H1 (cell line): ENCODE results near the gene GDPD5. TPM values are rescaled to one million over a fixed set of nuclear protein-coding genes. Genes with fewer than 3 reads are reported as not detected.

Experiments
- CTCF ChIA-PET: fragments of 300-600 bp; sonication (Branson Sonifier 250); formaldehyde crosslinking; loops from one replicate; lab custom pipeline; 2021; ENCODE audit not compliant: partially characterized antibody; lab: Charles Lee
- POLR2A ChIA-PET: fragments of 300-600 bp; sonication (Branson Sonifier 250); formaldehyde crosslinking; loops from one replicate; lab custom pipeline; 2021; ENCODE audit warnings: inconsistent platforms; ENCODE audit not compliant: partially characterized antibody; lab: Charles Lee
- DNase-seq, 2 experiments: peaks; one replicate each; pipeline versions ENCODE4 v3.0.0 to v3.0.0-alpha.2; 2010 to 2022; ENCODE audit warnings: low spot score in 2 of 2, low read depth in 1 of 2, mixed read lengths in 1 of 2
- FAIRE-seq: peaks from 2 replicates; lab custom pipeline; 2011; peaks lifted over from hg19 to GRCh38; lab: Jason Lieb, UNC
- H2AFZ ChIP-seq: 2 replicates; pipeline ENCODE4 v1.8.1; 2012; ENCODE audit warnings: low read length, inconsistent platforms
- H2AK5ac ChIP-seq: 2 replicates; pipeline ENCODE4 v1.6.1; 2013; ENCODE audit warnings: low read depth, low read length
- H2BK120ac ChIP-seq: replicated peaks from 2 replicates; pipeline ENCODE3; 2013; ENCODE audit warnings: low read depth, low read length, inconsistent platforms
- H2BK12ac ChIP-seq: 2 replicates; pipeline ENCODE4 v1.6.1; 2013; ENCODE audit warnings: low read depth, low read length
- H2BK15ac ChIP-seq: 2 replicates; pipeline ENCODE4 v1.6.1; 2013; ENCODE audit warnings: low read length
- H2BK20ac ChIP-seq: 2 replicates; pipeline ENCODE4 v1.6.1; 2013; ENCODE audit warnings: low read length
- H2BK5ac ChIP-seq: 2 replicates; pipeline ENCODE4 v1.6.1; 2013; ENCODE audit warnings: low read depth, low read length
- H3K14ac ChIP-seq: 2 replicates; pipeline ENCODE4 v1.6.1; 2013; ENCODE audit warnings: inconsistent platforms; ENCODE audit not compliant: insufficient read length
- H3K18ac ChIP-seq: 2 replicates; pipeline ENCODE4 v1.6.1; 2013; ENCODE audit warnings: low read length; ENCODE audit errors: extremely low read depth
- H3K23ac ChIP-seq: 2 replicates; pipeline ENCODE4 v1.6.1; 2013; ENCODE audit warnings: inconsistent platforms; ENCODE audit not compliant: insufficient read length
- H3K23me2 ChIP-seq: 2 replicates; pipeline ENCODE4 v1.6.1; 2013; ENCODE audit warnings: low read depth, low read length
- H3K27ac ChIP-seq: 2 replicates; pipeline ENCODE4 v1.6.1; 2011; ENCODE audit warnings: low read depth, low read length, inconsistent platforms
- H3K27me3 ChIP-seq, 4 experiments: replicated peaks in 1 of 4; 1 replicate in 1 of 4; 2 replicates in 3 of 4; pipeline versions ENCODE4 v1.6.1 to v1.8.1; 2011 to 2013; ENCODE audit warnings: low read length in 3 of 4, mild to moderate bottlenecking in 3 of 4, inconsistent platforms in 2 of 4, mixed read lengths in 2 of 4, moderate library complexity in 1 of 4; ENCODE audit not compliant: control insufficient read depth in 3 of 4, insufficient read depth in 3 of 4; ENCODE audit errors: extremely low read depth in 1 of 4
- H3K36me3 ChIP-seq, 4 experiments: 2 replicates each; pipeline versions ENCODE4 v1.6.1 to v1.8.1; 2011 to 2013; ENCODE audit warnings: mild to moderate bottlenecking in 4 of 4, low read length in 3 of 4, moderate library complexity in 2 of 4, control low read depth in 1 of 4, inconsistent platforms in 1 of 4; ENCODE audit not compliant: insufficient read depth in 4 of 4, control insufficient read depth in 2 of 4
- H3K4ac ChIP-seq: replicated peaks from 2 replicates; pipeline ENCODE3; 2013; ENCODE audit warnings: low read length, low read depth, mixed read lengths, inconsistent platforms; ENCODE audit not compliant: insufficient read length
- H3K4me1 ChIP-seq, 4 experiments: replicated peaks in 1 of 4; 1 replicate in 1 of 4; 2 replicates in 3 of 4; pipeline versions ENCODE4 v1.6.1 to v1.8.1; 2011 to 2013; ENCODE audit warnings: low read length in 3 of 4, inconsistent platforms in 2 of 4, mixed read lengths in 1 of 4; ENCODE audit not compliant: insufficient read depth in 4 of 4, control insufficient read depth in 3 of 4
- H3K4me2 ChIP-seq, 2 experiments: 2 replicates each; pipeline versions ENCODE4 v1.6.1 to v1.8.1; 2011 to 2013; ENCODE audit warnings: low read depth in 2 of 2, low read length in 2 of 2, control low read depth in 1 of 2, inconsistent platforms in 1 of 2, mild to moderate bottlenecking in 1 of 2; ENCODE audit not compliant: insufficient read depth in 1 of 2
- H3K4me3 ChIP-seq, 4 experiments: fragments of 200-600, 300-600 bp in 1 of 4; sonication (generic), shearing (Covaris generic), sonication (Bioruptor Twin) in 1 of 4; 2 replicates each; pipeline versions ENCODE4 v1.5.1 to v1.8.1; 2011 to 2016; ENCODE audit warnings: low read length in 4 of 4, low read depth in 3 of 4, control low read depth in 2 of 4, inconsistent platforms in 2 of 4, mild to moderate bottlenecking in 2 of 4, mixed read lengths in 1 of 4, moderate library complexity in 1 of 4; ENCODE audit not compliant: insufficient read depth in 2 of 4; ENCODE audit errors: extremely low read depth in 1 of 4
- H3K56ac ChIP-seq: replicated peaks from 2 replicates; pipeline ENCODE3; 2013; ENCODE audit warnings: low read depth, mild to moderate bottlenecking, mixed read lengths, low read length, inconsistent platforms; ENCODE audit not compliant: insufficient read length
- H3K79me1 ChIP-seq: 2 replicates; pipeline ENCODE4 v1.6.1; 2013; ENCODE audit warnings: low read depth, low read length, control low read depth
- H3K79me2 ChIP-seq, 2 experiments: 2 replicates each; pipeline versions ENCODE4 v1.6.1 to v1.8.1; 2012 to 2013; ENCODE audit warnings: low read length in 2 of 2, mild to moderate bottlenecking in 2 of 2, inconsistent platforms in 1 of 2; ENCODE audit not compliant: insufficient read depth in 2 of 2, control insufficient read depth in 1 of 2
- H3K9ac ChIP-seq, 4 experiments: replicated peaks in 1 of 4; 1 replicate in 1 of 4; 2 replicates in 3 of 4; pipeline versions ENCODE4 v1.6.1 to v1.8.1; 2011 to 2013; ENCODE audit warnings: low read depth in 3 of 4, low read length in 3 of 4, control low read depth in 2 of 4, mild to moderate bottlenecking in 2 of 4, moderate library complexity in 2 of 4, inconsistent platforms in 1 of 4; ENCODE audit errors: extremely low read depth in 1 of 4
- H3K9me3 ChIP-seq, 2 experiments: 2 replicates each; pipeline versions ENCODE4 v1.6.1 to v1.8.1; 2012 to 2013; ENCODE audit warnings: mild to moderate bottlenecking in 2 of 2, moderate library complexity in 2 of 2, control low read depth in 1 of 2, inconsistent platforms in 1 of 2, low read depth in 1 of 2, low read length in 1 of 2, mixed read lengths in 1 of 2; ENCODE audit not compliant: insufficient read depth in 2 of 2
- H4K20me1 ChIP-seq, 2 experiments: replicated peaks in 1 of 2; 2 replicates each; pipeline versions ENCODE3 to v1.8.1; 2011 to 2013; ENCODE audit warnings: inconsistent platforms in 2 of 2, low read length in 2 of 2, mild to moderate bottlenecking in 1 of 2; ENCODE audit not compliant: insufficient read depth in 2 of 2, control insufficient read depth in 1 of 2
- H4K5ac ChIP-seq: 2 replicates; pipeline ENCODE4 v1.6.1; 2013; ENCODE audit warnings: low read length, low read depth, mixed read lengths, inconsistent platforms; ENCODE audit not compliant: insufficient read length
- H4K8ac ChIP-seq: 2 replicates; pipeline ENCODE4 v1.8.0; 2013; ENCODE audit warnings: mild to moderate bottlenecking, moderate library complexity, low read length, inconsistent platforms; ENCODE audit not compliant: insufficient read depth; ENCODE audit errors: extremely low read depth
- H4K91ac ChIP-seq: replicated peaks from 2 replicates; pipeline ENCODE3; 2013; ENCODE audit warnings: low read length, mixed read lengths, inconsistent platforms; ENCODE audit not compliant: insufficient read length
- EP300 ChIP-seq, 2 experiments: IDR thresholded peaks; 1 replicate in 1 of 2; 2 replicates in 1 of 2; pipeline ENCODE4 v1.6.1; 2011 to 2012; ENCODE audit warnings: low read depth in 2 of 2, low read length in 2 of 2, mild to moderate bottlenecking in 2 of 2, borderline replicate concordance in 1 of 2, inconsistent platforms in 1 of 2, moderate library complexity in 1 of 2
- POLR2A ChIP-seq, 2 experiments: IDR thresholded peaks; 1 replicate in 1 of 2; 2 replicates in 1 of 2; pipeline ENCODE4 v1.6.1; 2011; ENCODE audit warnings: low read depth in 2 of 2, low read length in 2 of 2, mild to moderate bottlenecking in 2 of 2; ENCODE audit errors: control extremely low read depth in 1 of 2
- USF2 ChIP-seq: IDR thresholded peaks from 2 replicates; pipeline ENCODE4 v1.6.1; 2011; ENCODE audit warnings: low read length, improper control_type of control experiment
- WGBS, 2 experiments: shearing (Covaris generic) in 1 of 2; methylation state at CpG; one replicate each; pipeline versions ENCODE4 v1.1.6 to v1.1.7; 2013 to 2015; ENCODE audit warnings: low lambda C conversion rate in 2 of 2, mixed read lengths in 2 of 2, inconsistent platforms in 1 of 2, low coverage in 1 of 2, missing lambda C conversion rate in 1 of 2; ENCODE audit not compliant: insufficient replicate concordance in 2 of 2, insufficient coverage in 1 of 2, insufficient read length in 1 of 2; ENCODE audit errors: extremely low coverage in 1 of 2, missing lambda C conversion rate in 1 of 2; 5-methylcytosine and 5-hydroxymethylcytosine counted together
- polyA plus RNA-seq, 7 experiments: library from polyadenylated mRNA; depleted of rRNA in 3 of 7; stranded (reverse) in 5 of 7; unstranded in 2 of 7; fragments of >200 nt in 5 of 7; fragments of 200-250 nt in 2 of 7; gene quantifications; 1 replicate in 5 of 7; 2 replicates in 1 of 7; 4 replicates in 1 of 7; pipeline versions ENCODE4 v1.2.1 to v1.2.3, GENCODE V29; 2011 to 2013; ENCODE audit warnings: missing spikeins in 2 of 7, mixed read lengths in 2 of 7
- total RNA-seq: library from RNA; stranded (reverse); fragmentation: NEBNext Ultra II Directional; extraction: Animal tissue kit (Norgen Biotek cat#: 25700); gene quantifications from 2 replicates; pipeline ENCODE4 v1.2.1, GENCODE V29; 2021

Gene GDPD5
- total and polyA plus RNA-seq, 2 of the 8 experiments (the other 6 are each of a cell fraction or from before 2014, with no cell fraction given) = 7.8 to 8.6 TPM

DNA sequence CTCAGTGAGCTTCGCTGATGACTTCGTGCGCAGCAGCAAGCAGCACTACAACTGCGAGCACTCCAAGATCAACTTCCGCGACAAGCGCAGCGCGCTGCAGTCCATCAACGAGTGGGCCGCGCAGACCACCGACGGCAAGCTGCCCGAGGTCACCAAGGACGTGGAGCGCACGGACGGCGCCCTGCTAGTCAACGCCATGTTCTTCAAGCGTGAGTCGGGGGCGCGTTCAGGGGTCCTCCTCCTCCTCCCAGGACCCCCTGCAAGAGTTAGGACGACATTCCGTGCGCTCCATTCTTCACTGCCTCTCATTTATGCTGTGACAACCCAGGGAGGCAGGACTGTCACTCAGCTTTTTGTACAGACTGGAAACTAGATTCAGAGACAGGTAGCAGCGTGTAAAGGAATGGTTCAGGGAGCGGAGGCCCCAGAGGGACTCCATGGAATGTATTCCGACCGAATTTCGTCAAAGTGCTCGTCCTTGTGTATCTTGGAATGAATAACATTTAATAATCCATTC, 41.1 kb upstream of the GDPD5 start:
- no peak overlapping the region for H3K4me3 ChIP-seq
- H2BK20ac ChIP-seq = no peak overlapping the region
- 89% methylated on average over 28 of the region's 34 CpGs; no CpG with 5 or more reads in 1 of the 2 experiments for WGBS, 2 experiments
- peak overlapping the region in 1 of 4 experiments; percentile 22; a peak in 2 of 7 replicates for H3K9ac ChIP-seq
- no peak overlapping the region; the same call in 1 of the 2 replicates for H2BK12ac ChIP-seq
- no peaks in the 10 kb centered on the region for H3K27me3 ChIP-seq
- H2BK120ac ChIP-seq = no peak overlapping the region
- no peak for DNase-seq
- H4K5ac ChIP-seq = no peak overlapping the region
- peak overlapping the region; percentile 87 for H2BK5ac ChIP-seq
- H3K18ac ChIP-seq = no peak overlapping the region
- H2BK15ac ChIP-seq = no peak overlapping the region
- peaks cover 10 to 28% of the 10 kb centered on the region in 2 experiments for H4K20me1 ChIP-seq
- H3K4ac ChIP-seq = no peak overlapping the region
- peak overlapping the region; percentile 25; the same call in 1 of the 2 replicates for H3K27ac ChIP-seq
- no peak overlapping the region; the same call in 1 of the 2 replicates for H2AK5ac ChIP-seq
- H3K79me2 ChIP-seq = peaks cover 11 to 66% of the 10 kb centered on the region in 2 experiments
- no peak overlapping the region for H3K56ac ChIP-seq
- H2AFZ ChIP-seq = no peak overlapping the region
- no peak overlapping the region for H4K91ac ChIP-seq
- POLR2A ChIA-PET = interaction anchor here (0.9 to 35.1 kb wide), 7 partner anchors 4 to 293 kb away, joined by 3 to 1120 read pairs (median 3); partner anchors contain the start of gene SERPINH1
- peaks cover 7 to 35% (median 21%) of the 10 kb centered on the region in 4 experiments for H3K4me1 ChIP-seq
- CTCF ChIA-PET = interaction anchor here (0.8 to 17.4 kb wide), 11 partner anchors 4 to 178 kb away, joined by 3 to 344 read pairs (median 11); partner anchors contain the start of gene SERPINH1
- H3K79me1 ChIP-seq = peaks cover 12% of the 10 kb centered on the region
- peaks cover 39 to 58% (median 53%) of the 10 kb centered on the region in 4 experiments for H3K36me3 ChIP-seq
- no peak overlapping the region for H4K8ac ChIP-seq
- FAIRE-seq = no peak
- H3K9me3 ChIP-seq = no peaks in the 10 kb centered on the region
- TF ChIP-seq EP300 (IDR thresholded peaks at IDR 0.05; ENCODE audit: borderline replicate concordance in 1 of 2, low read depth in 2 of 2, low read length in 2 of 2) = no peak
- TF ChIP-seq POLR2A (IDR thresholded peaks at IDR 0.05; ENCODE audit: control extremely low read depth in 1 of 2, low read depth in 2 of 2, low read length in 2 of 2) = no peak
- no peak for TF ChIP-seq USF2
- no peak overlapping the region for H3K14ac ChIP-seq
- peaks cover 8% of the 10 kb centered on the region for H3K23me2 ChIP-seq
- H3K23ac ChIP-seq = no peak overlapping the region
- H3K4me2 ChIP-seq = no peak overlapping the region
